ENCODE data around the gene EEF2KMT.
"Not testable (repeated sequence)": the region's sequence is repeated elsewhere in the genome, so short reads cannot be mapped to it uniquely, and the experiment has no call there.

The EEF2KMT gene

DNA sequence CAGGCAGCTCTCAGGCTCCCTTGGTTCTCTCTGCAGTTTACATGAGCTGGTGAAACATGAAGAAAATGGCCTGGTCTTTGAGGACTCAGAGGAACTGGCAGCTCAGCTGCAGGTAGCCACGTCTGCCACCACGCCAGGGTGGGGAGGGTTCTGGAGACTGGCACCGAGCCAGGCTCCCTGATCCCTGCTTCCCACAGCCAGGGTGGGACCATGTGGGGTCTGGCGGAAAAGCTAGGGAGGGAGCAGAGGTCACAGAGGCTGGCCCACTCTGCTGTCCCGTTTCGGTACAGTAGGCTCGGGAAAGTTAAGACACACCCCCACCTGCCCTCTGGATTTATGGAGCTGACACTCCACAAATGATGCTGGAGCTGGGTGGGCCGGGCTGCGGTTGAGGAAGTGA lies 13.9 kb downstream of the EEF2KMT start:
- H3K36me3 Mint-ChIP-seq; H3K9me3 Mint-ChIP-seq (ENCODE audit: low read depth); H3K27ac Mint-ChIP-seq; H3K27me3 Mint-ChIP-seq; H3K4me1 Mint-ChIP-seq (ENCODE audit: low read depth); H3K4me3 Mint-ChIP-seq: not testable (repeated sequence)

DNA sequence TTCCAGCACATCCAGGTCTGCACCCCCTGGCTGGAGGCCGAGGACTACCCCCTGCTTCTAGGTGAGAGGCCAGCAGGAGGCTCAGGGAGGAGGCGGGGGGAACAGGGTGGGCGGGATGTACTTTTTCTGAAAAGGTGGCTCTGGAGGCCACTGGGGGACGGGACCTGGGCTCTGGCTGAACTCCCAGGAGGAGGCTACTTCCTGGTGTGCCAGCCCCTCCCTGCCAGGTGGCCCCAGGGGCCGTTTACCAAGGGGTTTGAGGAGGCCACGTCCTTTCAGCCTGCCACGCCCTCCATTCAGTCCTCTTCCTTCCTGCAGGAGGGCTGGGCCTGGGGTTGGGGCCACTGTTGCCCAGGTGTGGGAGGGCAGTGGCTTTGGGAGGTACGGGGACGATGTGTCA lies 16.6 kb downstream of the EEF2KMT start:
- not testable (repeated sequence) for H3K4me1 Mint-ChIP-seq (ENCODE audit: low read depth); H3K36me3 Mint-ChIP-seq; H3K9me3 Mint-ChIP-seq (ENCODE audit: low read depth); H3K27me3 Mint-ChIP-seq; H3K4me3 Mint-ChIP-seq; H3K27ac Mint-ChIP-seq

DNA sequence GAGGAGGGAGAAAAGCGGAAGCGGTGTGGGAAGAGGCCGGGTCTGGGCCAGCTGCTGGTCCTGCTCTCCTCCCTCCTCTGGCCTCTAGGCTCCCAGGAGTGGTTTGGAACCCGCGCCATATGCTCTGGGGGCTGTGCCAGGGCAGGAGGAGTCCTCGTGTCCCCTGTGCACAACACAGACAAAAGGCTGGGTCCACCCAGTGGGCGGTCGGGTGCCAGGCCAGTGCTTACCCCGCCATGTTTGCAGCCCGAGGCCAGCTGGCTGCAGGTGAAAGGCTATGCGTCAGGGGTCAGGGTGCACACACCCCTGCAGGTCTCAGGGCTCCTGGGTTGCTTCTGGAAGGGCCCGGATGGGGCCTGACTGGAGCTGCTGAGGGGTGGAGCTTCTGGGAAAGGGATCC lies 17.1 kb downstream of the EEF2KMT start:
- not testable (repeated sequence) for H3K27me3 Mint-ChIP-seq; H3K27ac Mint-ChIP-seq; H3K9me3 Mint-ChIP-seq (ENCODE audit: low read depth); H3K4me1 Mint-ChIP-seq (ENCODE audit: low read depth); H3K36me3 Mint-ChIP-seq; H3K4me3 Mint-ChIP-seq

DNA sequence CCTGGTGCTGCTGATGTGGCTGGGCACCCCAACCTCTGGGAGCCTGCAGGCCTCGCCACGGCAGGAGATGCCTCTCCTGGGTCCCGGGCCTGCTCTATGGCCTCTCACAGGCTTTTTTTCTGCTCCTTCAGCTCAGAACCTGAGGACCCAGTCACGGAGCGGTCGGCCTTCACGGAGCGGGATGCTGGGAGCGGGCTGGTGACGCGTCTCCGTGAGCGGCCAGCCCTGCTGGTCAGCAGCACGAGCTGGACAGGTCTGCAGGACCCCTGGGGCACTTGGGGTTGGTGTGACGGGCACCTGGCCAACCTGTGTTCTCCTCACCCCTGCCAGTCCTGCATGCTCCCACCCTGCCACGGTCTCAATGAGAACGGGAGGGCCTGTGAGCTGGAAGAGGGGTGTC lies 19.0 kb downstream of the EEF2KMT start:
- Mint-ChIP-seq H3K27ac (no peak overlapping the region), H3K9me3 (ENCODE audit: low read depth) (no peaks in the 10 kb centered on the region), H3K4me1 (ENCODE audit: low read depth) (peaks cover 6% of the 10 kb centered on the region), H3K36me3 (peaks cover 4% of the 10 kb centered on the region), H3K27me3 (no peaks in the 10 kb centered on the region), H3K4me3 (no peak overlapping the region)

DNA sequence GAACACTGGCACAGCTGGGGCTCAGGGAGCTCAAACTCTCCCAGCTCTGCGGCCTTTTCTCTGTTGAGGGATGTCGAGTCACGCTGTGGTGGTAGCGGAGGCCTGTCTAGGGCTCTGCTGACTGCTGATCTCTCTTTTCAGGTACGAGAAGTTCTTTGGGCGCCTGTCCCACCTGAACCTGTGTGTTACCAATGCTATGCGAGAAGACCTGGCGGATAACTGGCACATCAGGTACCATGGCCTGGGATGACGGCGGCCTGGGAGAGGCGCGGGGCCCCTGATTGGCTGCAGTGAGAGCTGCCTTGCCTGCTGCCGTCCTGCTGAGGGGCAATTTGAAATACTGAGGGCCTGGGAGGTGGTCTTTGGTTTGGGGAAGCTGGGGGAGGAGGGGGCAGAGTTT lies 20.3 kb downstream of the EEF2KMT start:
- Mint-ChIP-seq H3K27me3 (no peaks in the 10 kb centered on the region), H3K27ac (no peak overlapping the region), H3K36me3 (peaks cover 4% of the 10 kb centered on the region), H3K4me1 (ENCODE audit: low read depth) (peaks cover 17% of the 10 kb centered on the region), H3K9me3 (ENCODE audit: low read depth) (no peaks in the 10 kb centered on the region), H3K4me3 (no peak overlapping the region)

DNA sequence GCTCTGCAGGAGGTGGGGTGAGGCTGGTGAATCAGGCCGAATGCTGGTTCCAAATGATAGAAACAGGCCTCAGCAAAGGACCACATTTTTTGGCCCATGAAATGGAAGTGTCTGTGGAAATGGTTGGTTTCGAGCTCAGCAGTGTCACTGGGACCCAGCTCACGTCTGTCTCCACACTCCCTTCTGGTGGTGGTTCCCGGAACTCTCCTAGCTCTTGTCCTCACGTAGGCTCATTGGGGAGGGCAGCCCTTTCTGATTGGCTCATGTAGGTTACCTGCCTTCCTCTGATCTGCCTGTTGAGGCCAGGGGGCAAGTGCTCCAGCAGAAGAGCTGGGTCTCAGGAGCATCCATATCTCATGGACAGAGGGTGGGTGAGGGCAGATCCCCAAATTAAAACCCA lies 22.0 kb downstream of the EEF2KMT start:
- Mint-ChIP-seq H3K27ac (no peak overlapping the region), H3K4me3 (no peak overlapping the region), H3K9me3 (ENCODE audit: low read depth) (no peaks in the 10 kb centered on the region), H3K36me3 (peaks cover 4% of the 10 kb centered on the region), H3K4me1 (ENCODE audit: low read depth) (peaks cover 27% of the 10 kb centered on the region), H3K27me3 (no peaks in the 10 kb centered on the region)

DNA sequence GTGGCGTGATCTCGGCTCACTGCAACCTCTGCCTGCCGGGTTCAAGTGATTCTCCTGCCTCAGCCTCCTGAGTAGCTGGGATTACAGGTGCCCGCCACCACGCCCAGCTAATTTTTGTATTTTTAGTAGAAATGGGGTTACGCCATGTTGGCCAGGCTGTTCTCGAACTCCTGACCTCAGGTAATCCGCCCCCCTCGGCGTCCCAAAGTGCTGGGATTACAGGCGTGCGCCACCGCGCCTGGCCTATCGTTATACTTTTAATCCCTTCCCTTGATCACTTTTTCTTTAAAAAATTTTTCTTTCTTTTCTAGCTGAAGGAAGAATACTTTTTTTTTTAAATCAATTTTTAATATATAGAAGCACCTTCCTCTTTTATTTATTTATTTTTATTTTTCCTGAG lies 23.8 kb downstream of the EEF2KMT start:
- H3K36me3 Mint-ChIP-seq; H3K4me3 Mint-ChIP-seq; H3K27me3 Mint-ChIP-seq; H3K9me3 Mint-ChIP-seq (ENCODE audit: low read depth); H3K27ac Mint-ChIP-seq: not testable (repeated sequence)
- peaks cover 27% of the 10 kb centered on the region for H3K4me1 Mint-ChIP-seq (ENCODE audit: low read depth)

DNA sequence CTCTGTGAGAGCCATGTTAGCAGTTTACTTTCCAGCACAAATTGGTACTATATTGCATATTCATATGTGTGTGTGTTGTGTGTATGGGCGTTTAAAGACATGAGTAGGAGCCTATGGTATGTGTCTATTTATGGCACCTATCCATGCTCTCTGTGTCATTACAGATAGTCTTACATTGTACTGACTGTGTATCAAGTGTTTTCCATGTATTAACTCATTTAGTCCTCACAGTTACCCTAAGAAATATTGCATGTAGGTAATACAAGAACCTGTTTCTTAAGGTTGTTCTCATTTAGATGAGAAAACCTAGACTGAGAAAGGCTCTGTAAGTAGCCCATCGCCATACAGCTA lies 24.3 kb downstream of the EEF2KMT start:
- Mint-ChIP-seq H3K9me3 (ENCODE audit: low read depth) (no peaks in the 10 kb centered on the region), H3K36me3 (peaks cover 4% of the 10 kb centered on the region), H3K4me1 (ENCODE audit: low read depth) (peaks cover 27% of the 10 kb centered on the region), H3K27me3 (no peaks in the 10 kb centered on the region), H3K4me3 (peak overlapping the region; percentile 97), H3K27ac (peak overlapping the region; percentile 97)

DNA sequence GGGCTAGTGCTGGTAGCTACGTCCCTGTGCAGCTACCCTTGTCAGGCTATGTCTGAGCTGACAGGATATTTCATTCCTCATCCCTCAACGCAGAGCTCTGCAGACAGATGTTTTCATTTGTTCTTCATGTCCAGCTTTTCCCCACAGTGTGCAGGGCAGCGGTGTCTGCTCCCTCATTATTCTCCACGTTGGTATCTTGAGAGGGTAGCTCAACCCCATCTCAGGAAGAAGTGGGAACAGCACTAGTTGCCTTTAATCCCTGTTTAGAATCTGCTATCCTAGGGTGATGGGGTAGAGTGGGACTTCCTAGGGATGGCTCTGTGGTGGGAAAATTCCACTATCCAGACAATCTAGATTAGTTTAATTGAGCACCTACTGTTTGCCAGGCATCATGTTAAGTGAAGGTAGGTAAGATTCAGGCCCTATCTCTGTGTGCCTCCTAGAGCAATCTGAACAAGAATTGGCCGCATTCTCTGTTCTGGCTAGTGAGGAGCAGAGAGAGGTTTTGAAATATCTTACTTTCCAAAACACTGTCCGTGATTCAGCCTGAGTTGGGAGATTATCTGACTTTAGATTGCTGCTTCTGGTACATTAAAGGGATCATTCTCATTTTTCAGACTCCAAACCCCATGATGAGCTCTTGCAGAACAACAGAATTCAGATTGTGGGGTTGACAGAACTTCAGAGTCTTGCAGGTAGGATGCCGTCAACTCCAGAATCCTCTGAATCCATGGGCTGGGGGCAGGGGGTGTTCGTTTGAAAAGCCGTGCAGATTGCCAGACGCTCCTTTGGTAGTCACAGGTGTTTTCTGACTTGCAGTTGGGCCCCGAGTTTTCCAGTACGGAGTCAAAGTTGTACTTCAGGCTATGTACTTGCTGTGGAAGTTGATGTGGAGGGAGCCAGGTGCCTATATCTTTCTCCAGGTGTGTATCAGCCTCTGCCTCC lies 25.0 kb downstream of the EEF2KMT start:
- peak overlapping the region; percentile 97 for H3K27ac Mint-ChIP-seq
- H3K4me1 Mint-ChIP-seq (ENCODE audit: low read depth), result peaks cover 27% of the 10 kb centered on the region
- peaks cover 4% of the 10 kb centered on the region for H3K36me3 Mint-ChIP-seq
- H3K4me3 Mint-ChIP-seq, result peak overlapping the region; percentile 97
- H3K27me3 Mint-ChIP-seq, result no peaks in the 10 kb centered on the region
- H3K9me3 Mint-ChIP-seq (ENCODE audit: low read depth), result no peaks in the 10 kb centered on the region

DNA sequence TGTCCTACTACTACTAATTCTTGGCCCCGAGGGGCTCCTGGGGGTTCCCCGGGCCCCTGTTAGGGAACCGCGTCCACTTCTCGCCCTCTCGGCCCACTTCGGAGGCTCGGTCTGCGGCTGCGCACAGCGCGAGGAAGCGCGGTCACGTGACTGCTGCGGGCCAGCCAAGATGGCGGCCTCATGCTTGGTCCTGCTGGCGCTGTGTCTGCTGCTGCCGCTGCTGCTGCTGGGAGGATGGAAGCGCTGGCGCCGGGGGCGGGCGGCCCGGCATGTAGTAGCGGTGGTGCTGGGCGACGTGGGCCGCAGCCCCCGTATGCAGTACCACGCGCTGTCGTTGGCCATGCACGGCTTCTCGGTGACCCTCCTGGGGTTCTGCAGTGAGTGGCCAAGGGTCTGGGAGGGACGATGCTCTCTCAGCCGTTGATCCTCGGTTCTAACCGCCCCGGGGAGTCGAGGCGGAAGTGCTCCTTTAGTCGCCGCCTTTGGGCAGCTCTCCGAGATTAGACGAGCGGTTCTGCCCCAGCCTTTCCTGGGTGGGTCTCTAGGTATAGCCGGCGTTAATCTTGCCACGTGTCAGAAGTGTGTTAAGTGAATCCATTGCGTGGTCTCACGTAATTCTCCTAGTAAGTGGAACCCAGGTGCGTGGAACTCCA lies 25.8 kb downstream of the EEF2KMT start, which contains the start of gene ALG1:
TSS of gene ALG1 (plus strand) at position 163 of the 653 bp plus-strand sequence. CDS start at position 170, 7 bp downstream.
- Mint-ChIP-seq H3K27me3 (no peaks in the 10 kb centered on the region), H3K36me3 (peaks cover 4% of the 10 kb centered on the region), H3K4me3 (peak within 1 kb of the TSS; percentile 97), H3K9me3 (ENCODE audit: low read depth) (no peaks in the 10 kb centered on the region), H3K27ac (peak within 1 kb of the TSS; percentile 97), H3K4me1 (ENCODE audit: low read depth) (peaks cover 27% of the 10 kb centered on the region)

DNA sequence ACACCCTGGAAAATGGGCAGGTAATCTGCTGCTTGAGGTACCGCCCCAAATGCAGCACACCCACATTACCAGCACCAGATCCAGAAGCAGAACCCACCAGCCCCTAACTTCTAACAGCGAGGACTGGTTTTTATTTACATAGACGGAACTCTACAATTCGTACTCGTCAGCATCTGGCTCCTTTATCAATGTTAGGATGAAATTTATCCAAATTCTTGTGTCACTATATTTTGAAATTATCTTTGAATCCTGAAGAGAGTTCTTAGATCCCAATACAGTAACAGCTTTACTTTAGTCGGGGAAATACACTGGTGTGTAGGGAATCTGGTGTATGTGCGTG lies 26.3 kb downstream of the EEF2KMT start:
- Mint-ChIP-seq H3K27me3 (no peaks in the 10 kb centered on the region), H3K4me1 (ENCODE audit: low read depth) (peaks cover 27% of the 10 kb centered on the region), H3K4me3 (peak overlapping the region; percentile 97), H3K36me3 (peaks cover 4% of the 10 kb centered on the region), H3K9me3 (ENCODE audit: low read depth) (no peaks in the 10 kb centered on the region), H3K27ac (peak overlapping the region; percentile 97)

DNA sequence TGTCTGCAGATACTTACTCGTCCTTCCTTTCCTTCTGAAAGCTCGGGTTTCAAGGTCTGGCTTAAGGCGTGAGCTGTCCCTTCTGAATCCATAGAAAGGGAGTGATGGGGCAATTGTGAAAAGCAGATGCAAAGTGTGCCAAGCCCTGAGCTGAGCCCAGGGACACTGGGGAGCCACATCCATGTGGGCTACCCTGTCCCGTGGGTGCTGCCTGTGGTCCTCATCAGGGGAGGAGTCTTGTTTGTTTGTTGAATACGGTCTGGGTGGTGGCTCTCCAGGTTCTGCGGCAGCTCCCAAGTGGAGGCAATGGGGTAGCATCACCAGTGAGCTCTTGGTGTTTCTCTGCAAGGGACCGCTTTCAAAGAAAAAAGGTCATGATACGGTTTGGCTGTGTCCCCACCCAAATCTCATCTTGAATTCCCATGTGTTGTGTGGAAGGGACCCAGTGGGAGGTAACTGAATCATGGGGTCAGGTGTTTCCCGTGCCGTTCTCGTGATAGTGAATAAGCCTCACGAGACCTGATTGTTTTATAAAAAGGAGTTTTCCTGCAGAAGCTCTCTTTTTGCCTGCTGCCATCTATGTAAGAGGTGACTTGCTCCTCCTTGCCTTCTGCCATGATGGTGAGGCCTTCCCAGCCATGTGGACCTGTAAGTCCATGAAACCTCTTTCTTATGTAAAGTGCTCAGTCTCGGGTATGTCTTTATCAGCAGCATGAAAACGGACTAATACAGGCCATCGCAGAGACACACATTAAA lies 27.0 kb downstream of the EEF2KMT start:
- H3K36me3 Mint-ChIP-seq, result peaks cover 4% of the 10 kb centered on the region
- H3K4me3 Mint-ChIP-seq, result peak overlapping the region; percentile 44
- H3K9me3 Mint-ChIP-seq (ENCODE audit: low read depth), result no peaks in the 10 kb centered on the region
- no peaks in the 10 kb centered on the region for H3K27me3 Mint-ChIP-seq
- H3K4me1 Mint-ChIP-seq (ENCODE audit: low read depth), result peaks cover 27% of the 10 kb centered on the region
- peak overlapping the region; percentile 97 for H3K27ac Mint-ChIP-seq

DNA sequence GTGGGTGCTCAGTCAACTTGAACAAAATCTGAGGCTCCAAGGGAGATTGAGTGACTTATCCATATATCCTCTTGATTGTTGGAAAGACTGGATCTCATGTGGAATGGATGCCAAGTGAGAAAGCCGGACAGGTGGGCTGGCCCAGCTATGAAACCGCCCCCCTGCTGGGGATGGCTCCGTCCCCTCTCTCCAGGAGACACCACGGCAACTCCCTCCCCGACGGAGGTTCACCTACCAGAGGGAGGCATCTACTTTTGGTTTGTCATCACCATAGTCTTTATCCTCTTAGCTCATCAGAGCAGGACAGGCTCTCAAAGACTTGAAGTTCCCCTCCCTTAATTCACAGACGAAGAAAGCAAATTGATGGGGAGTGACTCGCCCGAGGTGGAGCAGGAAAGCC lies 27.7 kb downstream of the EEF2KMT start:
- Mint-ChIP-seq H3K27ac (no peak overlapping the region), H3K4me1 (ENCODE audit: low read depth) (peaks cover 23% of the 10 kb centered on the region), H3K9me3 (ENCODE audit: low read depth) (no peaks in the 10 kb centered on the region), H3K4me3 (no peak overlapping the region), H3K36me3 (peaks cover 4% of the 10 kb centered on the region), H3K27me3 (no peaks in the 10 kb centered on the region)

DNA sequence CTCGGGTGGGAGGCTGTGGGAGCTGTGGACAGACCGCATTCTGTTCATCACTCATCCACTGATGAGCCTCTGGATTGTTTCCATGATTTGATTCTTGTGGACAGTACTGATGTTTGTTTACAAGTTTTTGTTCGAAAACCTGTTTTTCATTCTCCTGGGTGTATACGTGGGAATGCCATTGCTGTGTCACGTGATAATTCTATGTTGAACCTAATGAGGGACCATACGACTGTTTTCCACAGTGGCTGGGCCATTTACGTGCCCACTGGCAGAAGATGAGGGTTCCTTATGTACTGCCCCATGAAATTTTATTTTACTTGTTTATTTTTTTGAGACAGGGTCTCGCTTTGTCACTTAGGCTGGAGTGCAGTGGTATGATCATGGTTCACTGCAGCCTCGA lies 28.5 kb downstream of the EEF2KMT start:
- no peak overlapping the region for H3K27ac Mint-ChIP-seq
- H3K36me3 Mint-ChIP-seq, result no peaks in the 10 kb centered on the region
- peaks cover 21% of the 10 kb centered on the region for H3K4me1 Mint-ChIP-seq (ENCODE audit: low read depth)
- H3K4me3 Mint-ChIP-seq, result no peak overlapping the region
- H3K9me3 Mint-ChIP-seq (ENCODE audit: low read depth), result no peaks in the 10 kb centered on the region
- H3K27me3 Mint-ChIP-seq, result no peaks in the 10 kb centered on the region

DNA sequence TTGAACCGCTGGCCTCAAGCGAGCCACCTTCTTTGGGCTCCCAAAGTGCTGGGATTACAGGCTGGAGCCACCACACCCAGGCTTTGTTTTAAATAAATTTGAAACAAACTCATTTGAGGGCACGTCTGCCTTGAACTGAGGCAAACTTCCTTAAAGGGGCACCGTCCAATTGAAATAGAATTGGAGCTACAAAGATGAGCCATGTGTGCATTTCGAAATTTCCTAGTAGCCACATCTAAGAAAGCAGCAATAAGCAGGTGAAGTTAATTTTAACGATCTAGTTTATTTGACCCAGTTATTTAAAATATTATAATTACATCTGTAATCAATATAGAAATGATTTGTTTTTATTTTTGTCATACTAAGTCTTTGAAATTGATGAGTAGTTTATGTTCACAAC lies 31.1 kb downstream of the EEF2KMT start:
- no peaks in the 10 kb centered on the region for H3K36me3 Mint-ChIP-seq
- peaks cover 7% of the 10 kb centered on the region for H3K4me1 Mint-ChIP-seq (ENCODE audit: low read depth)
- H3K27ac Mint-ChIP-seq, result no peak overlapping the region
- no peaks in the 10 kb centered on the region for H3K27me3 Mint-ChIP-seq
- no peaks in the 10 kb centered on the region for H3K9me3 Mint-ChIP-seq (ENCODE audit: low read depth)
- H3K4me3 Mint-ChIP-seq, result no peak overlapping the region
